GM12878 (cell line): ENCODE measurements around the gene KRT81. TPM values are rescaled to one million over a fixed set of nuclear protein-coding genes. Genes with fewer than 3 reads are reported as not detected.

Source experiments
- ATAC-seq: fragments of 200-7000 bp; cut with Tn5 transposase; 3 replicates; pipeline ENCODE4 v1.9.1; 2020; ENCODE audit warnings: mild to moderate bottlenecking, moderate library complexity
- BruUV-seq: library from RNA; stranded (reverse); fragments of 400-500 nt; replicated peaks from 2 replicates; lab custom pipeline; 2021; lab: Mats Ljungman, UMichigan
- CTCF ChIA-PET: fragments of 300-600 bp; sonication (Branson Sonifier 250); formaldehyde crosslinking; extraction: SDS; loops from one replicate; lab custom pipeline; 2021; ENCODE audit warnings: inconsistent platforms; lab: Yijun Ruan, JAX
- POLR2A ChIA-PET: fragments of 350-600 bp; formaldehyde crosslinking; extraction: SDS; loops from one replicate; lab custom pipeline; 2021; ENCODE audit warnings: inconsistent platforms; lab: Charles Lee
- RAD21 ChIA-PET: fragments of 300-600 bp; sonication (Branson Sonifier 250); formaldehyde crosslinking; loops from one replicate; lab custom pipeline; 2023; ENCODE audit warnings: antibody characterized with exemption; ENCODE audit not compliant: unreplicated experiment; lab: Charles Lee
- SMC1A ChIA-PET: fragments of 300-600 bp; sonication (Branson Sonifier 250); formaldehyde crosslinking; loops from one replicate; lab custom pipeline; 2023; ENCODE audit not compliant: unreplicated experiment, uncharacterized antibody; lab: Charles Lee
- DNase-seq: peaks from one replicate; pipeline ENCODE4 v3.0.0-alpha.2; 2011; ENCODE audit warnings: low read depth, low spot score
- FAIRE-seq: peaks from 3 replicates; lab custom pipeline; 2011; peaks lifted over from hg19 to GRCh38; lab: Jason Lieb, UNC
- H2AFZ ChIP-seq: 2 replicates; pipeline ENCODE4 v1.6.0; 2011; ENCODE audit warnings: low read depth, low read length, control low read depth; ENCODE audit not compliant: control insufficient read depth
- H3K27ac ChIP-seq: 2 replicates; pipeline ENCODE4 v1.5.1; 2011; ENCODE audit warnings: control low read depth; ENCODE audit not compliant: control insufficient read depth, insufficient read depth
- H3K27me3 ChIP-seq, 2 experiments: replicated peaks in 1 of 2; 2 replicates each; pipeline versions ENCODE4 v1.6.0 to v1.6.1; 2011; ENCODE audit warnings: low read length in 1 of 2; ENCODE audit not compliant: control insufficient read depth in 2 of 2, insufficient read depth in 2 of 2
- H3K36me3 ChIP-seq, 2 experiments: 2 replicates each; pipeline ENCODE4 v1.5.1; 2011; ENCODE audit warnings: low read length in 1 of 2; ENCODE audit not compliant: control insufficient read depth in 2 of 2, insufficient read depth in 2 of 2
- H3K4me1 ChIP-seq: 2 replicates; pipeline ENCODE4 v1.6.1; 2011; ENCODE audit warnings: mild to moderate bottlenecking, low read length, moderate library complexity, mixed read lengths; ENCODE audit not compliant: control insufficient read depth, insufficient read depth
- H3K4me2 ChIP-seq: 2 replicates; pipeline ENCODE4 v1.6.0; 2011; ENCODE audit warnings: control low read depth; ENCODE audit not compliant: control insufficient read depth, insufficient read depth
- H3K4me3 ChIP-seq: fragments of 200-600 bp; sonication (generic); 2 replicates; pipeline ENCODE4 v1.5.1; 2016
- H3K79me2 ChIP-seq: 2 replicates; pipeline ENCODE4 v1.6.0; 2011; ENCODE audit warnings: low read length; ENCODE audit not compliant: control insufficient read depth, insufficient read depth
- H3K9ac ChIP-seq: 2 replicates; pipeline ENCODE4 v1.8.0; 2011; ENCODE audit warnings: low read length, control low read depth, mixed read lengths; ENCODE audit not compliant: control insufficient read depth, insufficient read depth
- H3K9me3 ChIP-seq: replicated peaks from 3 replicates; pipeline ENCODE4 v1.5.1; 2011; ENCODE audit warnings: mild to moderate bottlenecking, low read length; ENCODE audit not compliant: control insufficient read depth, insufficient read depth
- H4K20me1 ChIP-seq: 2 replicates; pipeline ENCODE4 v1.6.0; 2011; ENCODE audit not compliant: control insufficient read depth, insufficient read depth
- ASH2L ChIP-seq: fragments of 300-600, 200-600 bp; sonication (generic); IDR thresholded peaks from 2 replicates; pipeline ENCODE4 v1.6.1; 2017; ENCODE audit warnings: low read depth, mild to moderate bottlenecking, borderline replicate concordance
- ATF7 ChIP-seq: fragments of 450-650 bp; IDR thresholded peaks from 2 replicates; pipeline ENCODE4 v1.6.1; 2016; ENCODE audit warnings: low read depth, mild to moderate bottlenecking
- BCL11A ChIP-seq: IDR thresholded peaks from 2 replicates; pipeline ENCODE4 v1.6.1; 2011; ENCODE audit warnings: low read depth, low read length
- BCL3 ChIP-seq: IDR thresholded peaks from 2 replicates; pipeline ENCODE4 v1.6.1; 2011; ENCODE audit warnings: borderline replicate concordance, low read depth, mild to moderate bottlenecking, moderate library complexity, low read length; ENCODE audit not compliant: insufficient read depth, poor library complexity, severe bottlenecking
- BRCA1 ChIP-seq: IDR thresholded peaks from 2 replicates; pipeline ENCODE4 v1.6.1; 2011; ENCODE audit warnings: low read depth, low read length, improper control_type of control experiment
- CHD4 ChIP-seq: fragments of 200-600 bp; sonication (generic); IDR thresholded peaks from 2 replicates; pipeline ENCODE4 v1.6.1; 2016; ENCODE audit warnings: mild to moderate bottlenecking
- EP300 ChIP-seq, 2 experiments: fragments of 150-350 bp in 1 of 2; IDR thresholded peaks; 2 replicates each; pipeline ENCODE4 v1.6.1; 2011 to 2012; ENCODE audit warnings: low read depth in 2 of 2, low read length in 2 of 2, borderline replicate concordance in 1 of 2, improper control_type of control experiment in 1 of 2, inconsistent platforms in 1 of 2; ENCODE audit not compliant: control insufficient read depth in 1 of 2
- EZH2 ChIP-seq: IDR thresholded peaks from 2 replicates; pipeline ENCODE4 v1.6.1; 2012; ENCODE audit warnings: low read depth, mild to moderate bottlenecking, control low read depth, inconsistent platforms, low read length, borderline replicate concordance; ENCODE audit not compliant: control insufficient read depth
- FOXM1 ChIP-seq: IDR thresholded peaks from 2 replicates; pipeline ENCODE4 v1.6.1; 2012; ENCODE audit warnings: low read depth, mild to moderate bottlenecking, inconsistent platforms, low read length, moderate library complexity
- GABPA ChIP-seq: IDR thresholded peaks from 2 replicates; pipeline ENCODE4 v1.6.1; 2014; ENCODE audit warnings: antibody characterized with exemption, low read depth, mild to moderate bottlenecking, inconsistent platforms
- HSF1 ChIP-seq: fragments of 150-350 bp; IDR thresholded peaks from 2 replicates; pipeline ENCODE4 v1.6.1; 2014; ENCODE audit warnings: mild to moderate bottlenecking, low read depth, low read length
- IKZF2 ChIP-seq, 2 experiments: fragments of 450-650 bp; IDR thresholded peaks; 2 replicates each; pipeline ENCODE4 v1.6.1; 2017; ENCODE audit warnings: mild to moderate bottlenecking in 2 of 2, moderate library complexity in 2 of 2
- JUND ChIP-seq: IDR thresholded peaks from 2 replicates; pipeline ENCODE4 v1.6.1; 2012; ENCODE audit warnings: low read depth, mild to moderate bottlenecking, low read length, improper control_type of control experiment, moderate library complexity
- PML ChIP-seq: IDR thresholded peaks from 2 replicates; pipeline ENCODE4 v1.6.1; 2012; ENCODE audit warnings: low read length, inconsistent platforms
- RCOR1 ChIP-seq: conservative IDR thresholded peaks from 2 replicates; pipeline ENCODE4 v1.6.1; 2012; ENCODE audit warnings: low read depth, low read length, improper control_type of control experiment
- ZNF274 ChIP-seq: IDR thresholded peaks from one replicate; pipeline ENCODE4 v1.8.0; 2011; ENCODE audit not compliant: insufficient read length, insufficient read depth
- ZSCAN29 ChIP-seq: fragments of 450-650 bp; IDR thresholded peaks from 2 replicates; pipeline ENCODE4 v1.6.1; 2017; ENCODE audit warnings: mild to moderate bottlenecking, moderate library complexity
- WGBS: methylation state at CpG from one replicate; pipeline ENCODE4 v1.1.6; 2016; ENCODE audit warnings: low lambda C conversion rate; ENCODE audit not compliant: insufficient replicate concordance, insufficient coverage; ENCODE audit errors: missing lambda C conversion rate; 5-methylcytosine and 5-hydroxymethylcytosine counted together
- in situ Hi-C: fragments of 300-500 bp; cut with MboI; formaldehyde crosslinking; loops from 9 replicates; pipeline ENCODE4 v1.14.3; 2018; ENCODE audit warnings: mixed read lengths
- intact Hi-C: fragments of 100-400 bp; cut with micrococcal nuclease; formaldehyde crosslinking; loops from one replicate; pipeline ENCODE4 v1.14.2; 2022; ENCODE audit not compliant: unreplicated experiment
- polyA plus RNA-seq, 11 experiments: library from polyadenylated mRNA; depleted of rRNA in 4 of 11; unstranded in 6 of 11; stranded (reverse) in 5 of 11; fragments of >200 nt; fragmentation: Nextera tagmentation in 4 of 11; fragmentation: Illumina TruSeq in 1 of 11; extraction: Ambion mirVana in 4 of 11; extraction: Trizol in 1 of 11; gene quantifications; 1 replicate in 1 of 11; 2 replicates in 10 of 11; pipeline versions ENCODE4 v1.2.1 to v1.2.3, GENCODE V29; 2011 to 2016; ENCODE audit warnings: inconsistent platforms in 2 of 11, missing spikeins in 2 of 11, low read depth in 1 of 11
- total RNA-seq, 4 experiments: library from RNA; depleted of rRNA in 3 of 4; stranded (reverse); fragments of >200 nt in 3 of 4; fragmentation: Illumina TruSeq in 1 of 4; extraction: Trizol in 1 of 4; gene quantifications; 2 replicates each; pipeline versions ENCODE4 v1.2.1 to v1.2.3, GENCODE V29; 2013 to 2021
- TF ChIP-seq, protein P1 (sequence below): fragments of 450-650 bp; conservative IDR thresholded peaks from 2 replicates; pipeline ENCODE4 v1.6.1; 2017; ENCODE audit warnings: mild to moderate bottlenecking, moderate library complexity

Gene KRT81
- total and polyA plus RNA-seq, 10 of the 15 experiments (the other 5 are each of a cell fraction or from before 2014, with no cell fraction given), result 0.05 to 0.15 TPM; not detected in 8

DNA sequence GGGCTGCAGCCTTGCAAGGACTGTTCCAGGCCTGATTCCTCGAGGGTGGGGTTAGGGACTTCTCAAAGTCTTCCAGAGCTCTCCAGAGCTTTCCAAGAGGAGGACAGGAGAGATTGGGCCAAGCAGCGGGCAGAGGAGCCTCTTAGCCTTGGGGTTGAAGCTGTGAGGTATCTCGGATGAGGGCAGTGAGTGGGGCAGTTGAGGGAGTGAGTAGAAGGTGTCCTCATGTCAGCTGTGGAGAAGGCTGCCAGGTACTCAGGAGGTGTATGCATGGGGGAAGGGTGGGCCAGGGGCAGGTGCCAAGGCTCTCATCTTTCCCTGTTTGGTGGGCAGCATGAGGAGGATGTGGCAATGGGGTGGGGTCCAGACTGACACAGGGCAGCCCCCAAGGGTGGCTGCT lies 22.1 kb upstream of the KRT81 start (continued):
- TF ChIP-seq CHD4 (no peak), ASH2L (no peak), JUND (no peak), EP300 (IDR thresholded peaks at IDR 0.05; ENCODE audit: borderline replicate concordance in 1 of 2, control insufficient read depth in 1 of 2, low read depth in 2 of 2, low read length in 2 of 2) (no peak), RCOR1 (no peak), BRCA1 (no peak)
- TF ChIP-seq, protein P1, sequence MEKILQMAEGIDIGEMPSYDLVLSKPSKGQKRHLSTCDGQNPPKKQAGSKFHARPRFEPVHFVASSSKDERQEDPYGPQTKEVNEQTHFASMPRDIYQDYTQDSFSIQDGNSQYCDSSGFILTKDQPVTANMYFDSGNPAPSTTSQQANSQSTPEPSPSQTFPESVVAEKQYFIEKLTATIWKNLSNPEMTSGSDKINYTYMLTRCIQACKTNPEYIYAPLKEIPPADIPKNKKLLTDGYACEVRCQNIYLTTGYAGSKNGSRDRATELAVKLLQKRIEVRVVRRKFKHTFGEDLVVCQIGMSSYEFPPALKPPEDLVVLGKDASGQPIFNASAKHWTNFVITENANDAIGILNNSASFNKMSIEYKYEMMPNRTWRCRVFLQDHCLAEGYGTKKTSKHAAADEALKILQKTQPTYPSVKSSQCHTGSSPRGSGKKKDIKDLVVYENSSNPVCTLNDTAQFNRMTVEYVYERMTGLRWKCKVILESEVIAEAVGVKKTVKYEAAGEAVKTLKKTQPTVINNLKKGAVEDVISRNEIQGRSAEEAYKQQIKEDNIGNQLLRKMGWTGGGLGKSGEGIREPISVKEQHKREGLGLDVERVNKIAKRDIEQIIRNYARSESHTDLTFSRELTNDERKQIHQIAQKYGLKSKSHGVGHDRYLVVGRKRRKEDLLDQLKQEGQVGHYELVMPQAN, result no peak

GRCh38 chr12:52312086-52312485 lies 20.8 kb upstream of the KRT81 start:
- Histone ChIP-seq H3K79me2 (no peaks in the 10 kb centered on the region), H3K27ac (no peak overlapping the region), H3K36me3 (no peaks in the 10 kb centered on the region), H3K27me3 (peaks cover 15 to 18% of the 10 kb centered on the region in 2 experiments; a peak in 3 of 4 replicates), H3K9ac (no peak overlapping the region), H3K4me2 (no peak overlapping the region), H2AFZ (no peak overlapping the region), H3K9me3 (no peaks in the 10 kb centered on the region), H3K4me3 (no peak overlapping the region), H4K20me1 (no peaks in the 10 kb centered on the region), H3K4me1 (no peaks in the 10 kb centered on the region)
- in situ Hi-C loops, result no loop called here
- ChIA-PET RAD21 (no interaction called here), POLR2A (interaction anchor here (1.0 kb wide), 1 partner anchor 13 kb away, joined by 3 read pairs; no protein-coding TSS in a partner anchor), CTCF (interaction anchor here (0.9 to 3.7 kb wide), 9 partner anchors 16 to 567 kb away, joined by 3 to 18 read pairs (median 5); no protein-coding TSS in a partner anchor), SMC1A (interaction anchor here (1.0 to 2.0 kb wide), 3 partner anchors 13 to 26 kb away, joined by 3 to 7 read pairs (median 3); no protein-coding TSS in a partner anchor)
- intact Hi-C loops, result no loop called here
- FAIRE-seq (no peak), DNase-seq (no peak), ATAC-seq (no peak)
- BruUV-seq, result no TSS peak
- 25% methylated on average over 4 of the region's 4 CpGs for WGBS
- no peak for TF ChIP-seq FOXM1
- TF ChIP-seq IKZF2 (IDR thresholded peaks at IDR 0.05), result no peak
- TF ChIP-seq RCOR1, result no peak
- TF ChIP-seq BCL11A, result no peak
- TF ChIP-seq ATF7, result no peak
- no peak for TF ChIP-seq HSF1
- TF ChIP-seq BCL3, result no peak
- no peak for TF ChIP-seq EZH2
- TF ChIP-seq ZNF274, result no peak
- no peak for TF ChIP-seq GABPA
- no peak for TF ChIP-seq PML
- TF ChIP-seq ZSCAN29, result no peak
